ENCODE measurements around the gene CDH11.

The CDH11 gene

DNA sequence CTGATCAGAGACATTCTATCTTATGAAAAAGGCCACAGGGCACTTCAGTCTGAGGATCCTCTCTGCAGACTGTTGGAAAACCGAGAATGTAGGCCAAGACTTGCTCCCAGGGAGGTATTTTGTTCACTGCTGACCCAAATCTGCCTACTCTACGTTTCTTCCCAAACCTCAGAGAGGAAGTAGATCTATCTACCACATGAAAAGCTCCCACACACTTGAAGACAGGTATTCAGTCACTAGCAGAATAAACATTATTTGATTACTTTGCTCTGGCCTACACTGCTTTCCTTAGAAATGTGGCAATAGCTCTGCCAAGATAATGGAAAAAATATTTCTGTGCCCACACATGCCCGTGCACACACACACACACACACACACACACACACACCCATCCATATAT, 164.6 kb downstream of the CDH11 start:
- TF ChIP-seq ZFX (IDR thresholded peaks at IDR 0.05; ENCODE audit: borderline replicate concordance) = no peak
- TF ChIP-seq, protein P1, sequence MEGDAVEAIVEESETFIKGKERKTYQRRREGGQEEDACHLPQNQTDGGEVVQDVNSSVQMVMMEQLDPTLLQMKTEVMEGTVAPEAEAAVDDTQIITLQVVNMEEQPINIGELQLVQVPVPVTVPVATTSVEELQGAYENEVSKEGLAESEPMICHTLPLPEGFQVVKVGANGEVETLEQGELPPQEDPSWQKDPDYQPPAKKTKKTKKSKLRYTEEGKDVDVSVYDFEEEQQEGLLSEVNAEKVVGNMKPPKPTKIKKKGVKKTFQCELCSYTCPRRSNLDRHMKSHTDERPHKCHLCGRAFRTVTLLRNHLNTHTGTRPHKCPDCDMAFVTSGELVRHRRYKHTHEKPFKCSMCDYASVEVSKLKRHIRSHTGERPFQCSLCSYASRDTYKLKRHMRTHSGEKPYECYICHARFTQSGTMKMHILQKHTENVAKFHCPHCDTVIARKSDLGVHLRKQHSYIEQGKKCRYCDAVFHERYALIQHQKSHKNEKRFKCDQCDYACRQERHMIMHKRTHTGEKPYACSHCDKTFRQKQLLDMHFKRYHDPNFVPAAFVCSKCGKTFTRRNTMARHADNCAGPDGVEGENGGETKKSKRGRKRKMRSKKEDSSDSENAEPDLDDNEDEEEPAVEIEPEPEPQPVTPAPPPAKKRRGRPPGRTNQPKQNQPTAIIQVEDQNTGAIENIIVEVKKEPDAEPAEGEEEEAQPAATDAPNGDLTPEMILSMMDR (IDR thresholded peaks at IDR 0.05) = no peak
- H3K27ac ChIP-seq = no peak overlapping the region

DNA sequence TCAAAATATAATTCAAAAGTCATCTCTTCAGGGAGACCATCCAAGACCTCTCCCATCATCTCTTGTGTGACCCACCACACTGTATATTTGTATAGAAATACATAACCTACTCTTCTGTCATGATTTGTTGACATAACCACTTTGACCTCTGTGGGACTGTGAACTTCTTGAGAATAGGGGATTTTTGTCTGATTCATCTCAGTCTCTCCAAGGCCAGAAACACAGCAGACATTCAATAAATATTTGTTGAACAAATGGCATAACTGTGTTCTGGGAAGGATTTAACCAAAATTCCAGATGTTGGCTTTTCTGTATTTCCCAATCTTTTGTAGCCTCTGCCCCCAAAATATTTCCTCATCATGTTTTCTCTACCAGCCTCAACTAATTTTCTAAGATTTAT, 169.7 kb downstream of the CDH11 start:
- H3K27ac ChIP-seq = no peak overlapping the region
- TF ChIP-seq ZFX (IDR thresholded peaks at IDR 0.05; ENCODE audit: borderline replicate concordance) = no peak

DNA sequence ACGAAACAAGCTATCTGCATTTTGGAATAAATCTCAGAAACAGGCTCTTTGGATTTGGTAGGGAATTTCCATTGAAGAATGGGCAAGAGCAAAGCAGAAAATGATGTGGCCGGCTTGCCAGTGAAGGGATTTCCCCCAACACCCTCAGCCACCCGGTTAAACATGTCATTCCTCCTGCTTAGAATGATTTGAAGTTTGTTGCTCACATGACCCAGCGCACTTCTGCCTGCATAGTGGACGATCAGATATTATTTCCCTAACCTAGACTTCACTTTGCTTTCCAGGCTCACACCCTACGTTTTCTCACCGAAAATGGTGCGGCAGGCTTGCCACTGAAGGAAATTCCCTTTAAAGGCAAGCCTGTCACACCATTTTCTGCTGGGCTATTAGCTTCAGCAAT, 170.7 kb downstream of the CDH11 start:
- TF ChIP-seq, protein P1 (IDR thresholded peaks at IDR 0.05) = no peak
- TF ChIP-seq ZFX (IDR thresholded peaks at IDR 0.05; ENCODE audit: borderline replicate concordance) = no peak
- no peak overlapping the region for H3K27ac ChIP-seq

DNA sequence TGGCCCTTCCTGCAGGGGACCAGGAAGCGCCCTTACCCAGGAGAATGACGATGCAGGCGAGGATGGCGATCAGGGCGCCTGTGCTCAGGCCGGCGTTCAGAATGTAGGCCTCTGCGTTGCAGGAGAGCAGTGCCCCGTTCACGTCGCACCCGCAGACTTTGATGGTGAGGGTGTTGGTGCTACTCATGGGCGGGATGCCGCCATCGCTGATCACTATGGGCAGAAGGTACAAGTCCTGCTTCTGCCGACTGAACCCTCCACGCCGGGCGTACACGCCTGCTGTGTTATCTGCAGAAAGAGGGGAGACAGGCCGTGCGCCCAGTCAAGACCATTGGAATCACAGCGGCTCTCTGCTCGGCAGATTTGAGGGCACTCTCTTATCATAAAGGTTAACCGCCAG, 171.1 kb downstream of the CDH11 start:
- H3K27ac ChIP-seq = no peak overlapping the region
- TF ChIP-seq, protein P1 (IDR thresholded peaks at IDR 0.05) = no peak
- TF ChIP-seq ZFX (IDR thresholded peaks at IDR 0.05; ENCODE audit: borderline replicate concordance) = no peak

DNA sequence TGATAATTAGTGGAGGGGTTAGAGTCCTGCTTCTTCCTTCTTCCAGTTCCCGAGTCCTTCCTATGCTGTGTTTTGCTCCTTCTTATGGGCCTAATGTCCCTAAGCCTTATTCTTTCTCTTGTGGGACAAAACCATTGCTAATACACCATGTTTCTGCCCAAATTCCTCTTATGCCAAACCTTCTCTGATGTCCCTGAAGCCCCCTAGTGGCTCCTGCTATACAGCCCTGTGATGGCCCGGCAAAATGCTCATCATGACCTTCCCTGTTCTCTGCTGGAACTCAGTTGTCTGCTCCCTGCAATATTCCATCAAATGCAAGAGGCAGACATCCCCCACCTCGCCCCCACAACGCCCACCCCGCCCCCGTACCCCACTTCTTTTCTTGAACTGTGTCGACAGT, 171.6 kb downstream of the CDH11 start:
- no peak for TF ChIP-seq ZFX (IDR thresholded peaks at IDR 0.05; ENCODE audit: borderline replicate concordance)
- TF ChIP-seq, protein P1 (IDR thresholded peaks at IDR 0.05) = peak; percentile 45
- H3K27ac ChIP-seq = no peak overlapping the region

DNA sequence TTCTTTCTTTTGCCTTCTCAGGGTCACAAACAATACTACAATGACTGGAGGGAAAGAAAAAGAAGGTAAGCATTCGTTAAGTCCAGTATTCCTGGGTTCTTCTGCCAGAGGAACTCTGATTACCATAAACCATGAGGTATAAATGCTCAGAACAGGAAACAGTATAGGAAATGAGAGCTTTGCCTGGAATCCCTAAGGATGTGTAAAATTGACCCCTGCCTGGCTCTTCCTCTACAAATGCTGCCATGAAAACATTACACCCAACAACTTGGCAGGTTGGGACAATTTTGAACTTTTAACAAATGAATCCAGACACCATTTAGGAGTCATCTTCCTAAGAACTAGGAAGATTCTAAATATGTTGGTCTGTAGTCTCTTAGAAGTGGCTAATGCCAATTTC, 173.8 kb downstream of the CDH11 start:
- H3K27ac ChIP-seq = no peak overlapping the region
- TF ChIP-seq, protein P1 (IDR thresholded peaks at IDR 0.05) = no peak
- TF ChIP-seq ZFX (IDR thresholded peaks at IDR 0.05; ENCODE audit: borderline replicate concordance) = no peak

DNA sequence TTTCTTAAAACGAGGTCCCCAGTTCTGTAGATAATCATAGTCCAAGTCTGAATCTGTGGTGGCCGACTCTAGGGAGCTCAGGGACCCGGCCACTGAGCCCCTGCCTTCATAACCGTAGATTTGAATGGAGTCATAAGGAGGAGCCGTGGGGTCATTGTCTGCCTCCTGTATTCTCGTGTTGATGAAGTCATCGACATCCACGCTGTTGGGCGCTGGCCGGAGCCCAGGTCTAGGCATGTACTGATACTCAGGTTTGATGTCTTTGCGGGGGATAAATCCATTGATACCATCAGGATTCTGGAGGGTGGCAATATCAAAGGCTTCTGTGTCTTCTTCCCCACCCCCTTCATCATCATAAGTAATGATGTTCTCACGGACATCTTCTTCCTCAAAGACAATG, 174.2 kb downstream of the CDH11 start:
- TF ChIP-seq, protein P1 (IDR thresholded peaks at IDR 0.05) = no peak
- TF ChIP-seq ZFX (IDR thresholded peaks at IDR 0.05; ENCODE audit: borderline replicate concordance) = no peak
- H3K27ac ChIP-seq = no peak overlapping the region

DNA sequence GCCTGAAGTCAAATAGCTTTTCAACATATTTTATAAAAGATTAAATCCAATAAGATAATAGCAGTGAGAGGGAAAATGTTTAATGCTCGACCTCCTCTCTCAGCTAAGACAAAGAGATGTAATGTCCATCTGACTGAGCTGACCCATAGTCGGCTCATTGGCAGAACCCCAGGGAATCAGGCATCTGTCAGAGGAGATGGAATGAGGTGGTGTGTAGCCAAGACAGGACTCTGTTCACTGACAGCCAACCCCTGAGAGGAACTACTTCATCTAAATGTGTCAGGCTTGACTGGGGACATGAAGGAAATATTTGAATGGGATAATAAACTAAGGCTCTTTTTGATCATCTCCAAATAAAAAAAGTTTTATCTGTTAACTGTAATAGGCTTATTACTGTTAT, 188.0 kb downstream of the CDH11 start:
- TF ChIP-seq, protein P1 (IDR thresholded peaks at IDR 0.05) = no peak
- TF ChIP-seq ZFX (IDR thresholded peaks at IDR 0.05; ENCODE audit: borderline replicate concordance) = no peak
- no peak overlapping the region for H3K27ac ChIP-seq

Measured in 22Rv1 (cell line).